KOPT-K1 (cell line): ENCODE data around the gene AS3MT.
"Not testable (repeated sequence)": the region's sequence is repeated elsewhere in the genome, so short reads cannot be mapped to it uniquely, and the experiment has no call there.

ENCODE experiments used
- H3K27ac ChIP-seq: fragments of 200-600 bp; sonication (generic); 2 replicates; pipeline ENCODE4 v1.5.1; 2016; ENCODE audit warnings: antibody characterized with exemption, mild to moderate bottlenecking, low read depth, low read length; ENCODE audit not compliant: poor library complexity, severe bottlenecking
- H3K36me3 ChIP-seq: fragments of 200-600 bp; sonication (generic); 2 replicates; pipeline ENCODE4 v1.5.1; 2017; ENCODE audit warnings: antibody characterized with exemption, mild to moderate bottlenecking, low read length, moderate library complexity; ENCODE audit not compliant: insufficient read depth
- H3K9me3 ChIP-seq: fragments of 200-600 bp; sonication (generic); 2 replicates; pipeline ENCODE4 v1.5.1; 2017; ENCODE audit warnings: antibody characterized with exemption, low read length, mild to moderate bottlenecking; ENCODE audit not compliant: insufficient read depth, poor library complexity, severe bottlenecking

The AS3MT gene, protein sequence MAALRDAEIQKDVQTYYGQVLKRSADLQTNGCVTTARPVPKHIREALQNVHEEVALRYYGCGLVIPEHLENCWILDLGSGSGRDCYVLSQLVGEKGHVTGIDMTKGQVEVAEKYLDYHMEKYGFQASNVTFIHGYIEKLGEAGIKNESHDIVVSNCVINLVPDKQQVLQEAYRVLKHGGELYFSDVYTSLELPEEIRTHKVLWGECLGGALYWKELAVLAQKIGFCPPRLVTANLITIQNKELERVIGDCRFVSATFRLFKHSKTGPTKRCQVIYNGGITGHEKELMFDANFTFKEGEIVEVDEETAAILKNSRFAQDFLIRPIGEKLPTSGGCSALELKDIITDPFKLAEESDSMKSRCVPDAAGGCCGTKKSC

DNA sequence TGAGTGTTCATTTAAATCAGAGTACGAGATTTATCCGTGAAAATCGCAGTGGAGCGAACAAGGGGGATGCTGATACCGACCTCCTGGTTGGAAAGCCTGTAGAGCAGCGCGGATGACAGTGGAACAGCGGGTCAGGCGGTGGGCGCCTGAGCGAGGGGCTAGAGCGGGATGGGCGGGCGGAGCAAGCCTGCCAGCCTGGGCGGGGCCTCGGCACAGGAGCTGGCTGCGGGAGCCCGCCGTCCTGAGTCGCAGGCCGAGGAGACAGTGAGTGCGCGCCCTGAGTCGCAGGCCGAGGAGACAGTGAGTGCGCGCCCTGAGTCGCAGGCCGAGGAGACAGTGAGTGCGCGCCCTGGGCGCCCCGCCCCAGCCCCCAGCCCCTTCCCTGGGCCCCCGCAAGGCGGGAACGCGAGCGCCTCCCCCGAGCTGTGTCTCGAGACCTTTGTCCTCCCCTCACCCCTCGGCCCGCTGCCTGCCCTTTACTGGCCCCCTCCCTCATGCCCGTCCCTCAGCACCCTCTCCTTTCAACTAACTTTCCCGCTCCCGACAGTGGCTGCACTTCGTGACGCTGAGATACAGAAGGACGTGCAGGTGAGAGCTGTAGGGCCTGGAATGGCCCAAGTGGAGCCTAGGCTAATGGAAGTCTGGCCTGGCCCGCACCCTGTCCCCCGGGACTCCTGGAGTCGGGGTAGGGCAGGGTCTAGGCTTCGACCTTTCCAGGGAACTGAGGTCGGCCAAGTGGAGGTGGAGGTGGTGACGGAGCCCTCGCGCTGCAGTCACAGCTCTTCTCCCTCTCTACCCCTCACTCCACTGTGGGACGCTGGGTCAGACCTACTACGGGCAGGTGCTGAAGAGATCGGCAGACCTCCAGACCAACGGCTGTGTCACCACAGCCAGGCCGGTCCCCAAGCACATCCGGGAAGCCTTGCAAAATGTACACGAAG is at the start of gene AS3MT:
Gene AS3MT, plus strand, starts transcription at position 213 of the 941 bp plus-strand sequence. Its CDS starts 123 bp downstream, at position 336.
- no peaks in the 10 kb centered on the region for H3K9me3 ChIP-seq
- peak within 1 kb of the TSS; percentile 65 for H3K27ac ChIP-seq
- H3K36me3 ChIP-seq = no peaks in the 10 kb centered on the region

DNA sequence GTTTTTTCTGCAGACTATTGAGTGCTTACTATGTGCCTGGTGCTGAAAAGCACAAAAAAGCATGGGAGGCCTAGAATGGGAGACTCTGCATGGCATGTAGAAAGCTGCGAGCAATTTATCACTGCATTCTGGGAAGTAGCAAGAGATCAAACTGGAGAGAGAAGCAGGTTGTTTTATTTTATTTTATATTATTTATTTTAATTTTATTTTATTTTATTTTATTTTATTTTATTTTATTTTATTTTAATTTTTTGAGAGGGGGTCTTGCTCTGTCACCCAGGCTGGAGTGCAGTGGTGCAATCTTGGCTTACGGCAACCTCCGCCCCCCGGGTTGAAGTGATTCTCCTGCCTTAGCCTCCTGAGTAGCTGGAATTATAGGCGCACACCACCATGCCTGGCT is 49.3 kb upstream of the AS3MT start:
- H3K36me3 ChIP-seq = peaks cover 14% of the 10 kb centered on the region
- not testable (repeated sequence) for H3K27ac ChIP-seq, H3K9me3 ChIP-seq

DNA sequence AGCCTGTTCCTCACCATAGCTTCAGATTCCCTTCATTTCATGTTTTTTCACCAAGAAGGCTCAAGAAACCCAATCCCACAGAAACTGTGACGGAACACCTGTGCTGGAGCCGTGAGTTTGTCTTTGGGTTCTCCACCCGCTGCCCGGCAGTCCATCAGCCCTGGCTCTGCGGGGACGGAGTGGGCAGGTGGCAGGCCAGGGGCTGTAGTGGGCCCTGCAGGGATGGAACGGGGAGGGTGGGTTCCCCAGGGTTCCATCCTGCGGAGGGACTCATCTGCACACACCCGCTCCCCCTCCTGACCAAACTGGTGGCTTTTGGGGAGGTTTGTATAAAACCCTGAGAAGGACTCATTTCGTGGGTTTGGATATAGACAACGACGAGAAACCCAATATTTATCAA is 47.0 kb upstream of the AS3MT start:
- Histone ChIP-seq H3K9me3 (no peaks in the 10 kb centered on the region), H3K27ac (no peak overlapping the region), H3K36me3 (no peaks in the 10 kb centered on the region)

DNA sequence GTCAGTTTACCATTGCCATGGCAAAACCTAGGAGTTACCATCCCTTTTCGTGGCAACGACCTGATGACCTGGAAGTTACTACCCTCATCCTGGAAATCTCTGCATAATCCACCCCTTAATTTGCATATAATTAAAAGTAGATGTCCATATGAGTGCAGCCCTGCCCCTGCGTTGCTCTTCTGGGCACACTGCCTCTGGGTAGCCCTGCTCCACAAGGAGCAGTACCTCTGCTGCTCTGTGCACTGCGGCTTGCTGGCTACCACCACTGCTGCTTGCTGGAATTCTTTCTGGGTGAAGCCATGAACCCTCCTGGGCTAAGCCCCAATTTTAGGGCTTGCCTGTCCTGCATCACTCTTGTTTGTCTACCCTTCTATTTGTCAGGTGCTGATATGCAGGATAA is 44.6 kb upstream of the AS3MT start:
- no peaks in the 10 kb centered on the region for H3K36me3 ChIP-seq

DNA sequence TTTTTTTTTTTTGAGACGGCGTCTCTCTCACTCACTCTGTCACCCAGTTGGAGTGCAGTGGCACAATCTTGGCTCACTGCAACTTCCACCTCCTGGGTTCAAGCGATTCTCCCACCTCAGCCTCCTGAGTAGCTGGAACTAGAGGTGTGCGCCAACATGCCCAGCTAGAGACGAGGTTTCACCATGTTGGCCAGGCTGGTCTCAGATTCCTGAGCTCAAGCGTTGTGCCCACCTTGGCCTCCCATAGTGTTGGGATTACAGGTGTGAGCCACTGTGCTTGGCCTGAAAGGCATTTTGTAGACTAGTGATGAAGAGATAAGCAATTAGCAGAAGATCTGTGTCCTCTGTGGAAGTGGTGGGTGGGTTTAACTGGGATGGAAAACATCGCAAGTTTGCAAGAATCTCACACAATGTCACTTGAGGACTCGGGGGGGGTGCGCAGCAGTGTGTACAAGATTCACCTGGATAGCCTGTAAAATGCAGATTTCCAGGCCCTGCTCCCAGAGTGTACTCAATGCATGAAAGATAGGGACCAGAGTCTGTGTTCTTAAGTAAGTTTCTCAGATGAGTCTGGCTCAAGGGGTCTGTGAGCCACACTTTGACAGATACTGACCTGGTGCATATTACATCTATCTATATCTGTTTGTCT is 43.0 kb upstream of the AS3MT start:
- no peaks in the 10 kb centered on the region for H3K9me3 ChIP-seq
- no peak overlapping the region for H3K27ac ChIP-seq
- no peaks in the 10 kb centered on the region for H3K36me3 ChIP-seq

More for the DNA sequence above, 44.6 kb upstream of the AS3MT start:
- H3K27ac ChIP-seq = no peak overlapping the region
- no peaks in the 10 kb centered on the region for H3K9me3 ChIP-seq

DNA sequence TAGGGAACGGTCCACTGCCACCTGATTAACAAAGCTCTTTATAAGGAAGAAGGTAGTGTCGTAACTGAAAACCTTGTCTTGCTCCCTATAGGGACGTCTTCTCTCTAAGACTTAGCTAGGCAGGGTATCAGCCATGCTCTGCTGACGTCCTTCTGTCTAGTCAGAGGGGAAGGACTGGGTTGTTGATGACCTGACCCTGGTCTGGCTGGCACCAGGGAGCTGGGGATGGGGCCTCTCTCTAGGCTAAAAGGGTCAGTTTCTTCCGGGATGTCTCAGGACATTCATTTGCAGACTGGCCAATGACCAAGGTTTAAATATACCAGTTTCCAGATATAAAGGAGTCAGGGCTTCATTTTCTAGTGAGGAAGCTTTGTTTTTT is 41.7 kb upstream of the AS3MT start:
- H3K27ac ChIP-seq = no peak overlapping the region
- H3K36me3 ChIP-seq = no peaks in the 10 kb centered on the region
- H3K9me3 ChIP-seq = no peaks in the 10 kb centered on the region

DNA sequence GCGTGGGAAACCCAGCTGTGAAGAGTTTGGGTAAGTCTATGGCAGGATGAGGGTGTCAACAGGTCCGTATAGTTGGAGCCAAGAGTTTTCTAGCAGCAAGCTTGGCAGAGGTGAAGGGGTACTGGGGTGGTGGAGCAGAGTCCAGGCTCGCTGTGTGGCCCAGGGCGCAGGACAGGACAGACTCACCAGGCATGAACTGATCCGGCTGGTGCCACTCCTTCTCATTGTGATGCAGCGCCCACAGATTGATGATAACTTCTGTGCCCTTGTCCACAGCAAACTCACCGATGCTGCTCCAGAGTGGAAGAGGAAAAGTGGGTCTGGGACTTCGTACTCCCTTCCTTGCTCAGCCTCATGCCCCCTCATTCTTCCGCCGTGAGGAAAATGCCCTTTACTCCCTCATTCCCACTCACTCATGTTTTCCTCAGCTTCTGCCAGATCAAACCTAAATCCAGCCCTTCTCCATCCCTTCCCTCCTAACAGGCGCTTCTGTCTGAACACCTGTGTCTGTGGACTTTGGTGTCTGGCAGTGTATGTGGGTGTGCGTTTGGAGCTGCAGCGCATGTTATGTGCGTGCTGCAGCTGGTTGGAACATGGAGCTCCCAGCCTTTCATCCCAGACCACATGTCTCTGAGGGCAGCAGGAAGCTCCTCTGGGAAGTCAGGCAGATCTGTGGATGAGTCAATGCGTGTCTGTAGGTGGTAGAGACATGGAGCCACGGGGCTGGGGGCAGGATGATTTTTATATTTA is 37.8 kb upstream of the AS3MT start:
- Histone ChIP-seq H3K27ac (no peak overlapping the region), H3K36me3 (no peaks in the 10 kb centered on the region)

DNA sequence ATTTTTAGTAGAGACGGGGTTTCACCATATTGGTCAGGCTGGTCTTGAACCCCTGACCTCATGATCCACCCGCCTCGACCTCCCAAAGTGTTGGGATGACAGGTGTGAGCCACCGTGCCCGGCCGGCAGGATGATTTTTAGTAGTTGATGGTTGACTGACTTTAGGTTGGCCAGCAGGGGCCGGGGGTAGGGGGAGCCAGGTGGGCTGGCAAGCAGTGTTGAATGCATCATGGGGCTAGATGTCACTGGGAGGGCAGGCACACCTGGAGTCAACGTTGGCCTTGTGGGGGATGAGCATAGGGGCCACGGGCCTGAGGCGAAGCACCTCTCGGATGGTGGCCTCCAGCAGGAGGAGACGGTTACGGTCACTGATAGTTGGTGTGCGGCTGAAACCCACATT is 37.0 kb upstream of the AS3MT start:
- H3K9me3 ChIP-seq = no peaks in the 10 kb centered on the region
- no peaks in the 10 kb centered on the region for H3K36me3 ChIP-seq
- H3K27ac ChIP-seq = no peak overlapping the region

More for the DNA sequence above, 37.8 kb upstream of the AS3MT start:
- no peaks in the 10 kb centered on the region for H3K9me3 ChIP-seq

DNA sequence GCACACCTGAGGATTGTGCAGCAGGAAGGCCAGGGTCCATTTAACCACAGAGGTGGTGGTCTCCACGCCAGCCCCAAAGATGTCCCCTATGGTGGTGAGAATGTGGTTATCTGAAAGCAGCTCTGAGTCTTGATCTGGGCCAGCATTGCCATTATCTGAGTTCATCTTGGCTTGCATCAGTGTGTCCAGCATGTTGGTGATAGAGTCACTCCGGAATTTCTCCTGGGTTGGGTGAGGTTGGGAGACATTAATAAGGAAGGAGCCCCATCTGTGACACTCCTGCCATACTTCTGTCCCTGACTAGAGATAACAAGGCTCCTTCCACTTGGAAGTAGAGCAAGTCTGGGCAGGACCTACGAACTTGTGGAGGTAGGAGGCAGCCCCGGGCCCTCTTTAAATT is 36.3 kb upstream of the AS3MT start:
- peaks cover 5% of the 10 kb centered on the region for H3K9me3 ChIP-seq
- no peaks in the 10 kb centered on the region for H3K36me3 ChIP-seq
- H3K27ac ChIP-seq = no peak overlapping the region

DNA sequence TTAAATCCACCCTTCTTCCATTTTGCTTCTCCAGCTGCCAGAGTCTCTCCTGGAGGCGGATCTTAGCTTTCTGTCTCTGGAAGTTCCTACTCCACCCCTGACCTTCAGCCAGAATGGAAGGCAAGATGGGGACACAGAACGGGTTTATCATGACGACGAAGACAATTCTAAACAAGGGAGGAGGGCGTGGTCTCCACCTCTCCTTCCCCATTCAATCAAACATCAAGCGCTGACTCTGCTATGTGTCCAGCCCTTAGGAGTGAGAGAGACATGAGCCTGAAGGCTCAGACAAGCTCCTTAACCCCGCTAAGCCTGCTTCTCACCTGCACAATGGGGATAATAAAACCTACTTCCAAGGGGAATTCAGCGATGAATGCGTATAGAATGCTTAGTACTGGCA is 35.1 kb upstream of the AS3MT start:
- H3K27ac ChIP-seq = no peak overlapping the region
- no peaks in the 10 kb centered on the region for H3K36me3 ChIP-seq
- H3K9me3 ChIP-seq = peaks cover 8% of the 10 kb centered on the region

DNA sequence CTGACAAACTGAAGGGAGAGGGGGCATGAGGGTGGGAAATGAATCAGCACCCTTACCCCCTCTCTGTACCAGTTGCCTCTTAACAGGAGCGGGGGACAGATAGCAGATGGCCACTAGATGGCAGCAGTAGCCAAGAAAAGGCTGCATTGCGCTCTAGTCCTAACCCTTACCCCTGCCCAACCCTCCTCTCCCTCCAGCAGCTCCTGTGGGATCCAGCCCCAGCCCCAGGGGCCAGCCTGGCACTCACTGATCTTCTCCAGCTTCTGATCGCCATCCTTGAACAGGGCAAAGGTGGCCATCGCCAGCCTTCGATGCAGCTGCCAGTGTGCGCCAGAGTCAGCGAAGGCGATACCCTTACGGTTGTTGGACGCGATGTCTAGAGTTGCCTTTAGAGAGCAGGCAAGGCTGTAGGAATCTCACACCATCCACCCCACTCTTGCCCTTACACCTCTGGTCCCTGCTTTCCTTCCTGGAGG is 34.2 kb upstream of the AS3MT start:
- H3K9me3 ChIP-seq = peaks cover 8% of the 10 kb centered on the region

DNA sequence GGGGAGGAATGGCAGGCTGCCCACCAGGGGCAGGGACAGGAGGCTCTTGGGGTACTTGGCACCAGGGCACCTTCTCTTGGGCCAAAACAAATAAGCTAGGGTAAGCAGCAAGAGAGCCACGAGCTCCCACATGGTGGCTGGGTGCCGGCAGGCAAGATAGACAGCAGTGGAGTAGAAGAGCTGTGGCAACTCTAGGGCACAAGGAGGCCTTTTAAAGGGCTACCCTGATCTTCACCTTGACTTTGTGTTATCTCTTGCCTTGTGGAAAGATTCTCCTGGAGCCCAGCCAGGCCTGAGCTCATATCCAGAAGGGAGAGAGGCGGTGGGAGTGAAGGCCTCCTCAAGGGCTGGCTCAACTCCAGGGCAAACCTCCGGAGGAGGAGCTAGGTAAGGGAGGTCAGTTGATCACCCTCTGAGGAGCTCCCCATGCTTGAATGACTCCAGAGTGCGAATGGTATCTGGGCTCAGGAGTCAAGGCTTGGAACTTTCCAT is 32.0 kb upstream of the AS3MT start, which contains the start of gene CYP17A1:
Gene CYP17A1, minus strand, starts transcription at position 184 of the 492 bp plus-strand sequence. Its CDS starts 52 bp downstream, at position 132.
- Histone ChIP-seq H3K9me3 (peaks cover 8% of the 10 kb centered on the region), H3K27ac (no peak within 1 kb of the TSS), H3K36me3 (no peaks in the 10 kb centered on the region)

More for the DNA sequence above, 34.2 kb upstream of the AS3MT start:
- no peaks in the 10 kb centered on the region for H3K36me3 ChIP-seq
- no peak overlapping the region for H3K27ac ChIP-seq

DNA sequence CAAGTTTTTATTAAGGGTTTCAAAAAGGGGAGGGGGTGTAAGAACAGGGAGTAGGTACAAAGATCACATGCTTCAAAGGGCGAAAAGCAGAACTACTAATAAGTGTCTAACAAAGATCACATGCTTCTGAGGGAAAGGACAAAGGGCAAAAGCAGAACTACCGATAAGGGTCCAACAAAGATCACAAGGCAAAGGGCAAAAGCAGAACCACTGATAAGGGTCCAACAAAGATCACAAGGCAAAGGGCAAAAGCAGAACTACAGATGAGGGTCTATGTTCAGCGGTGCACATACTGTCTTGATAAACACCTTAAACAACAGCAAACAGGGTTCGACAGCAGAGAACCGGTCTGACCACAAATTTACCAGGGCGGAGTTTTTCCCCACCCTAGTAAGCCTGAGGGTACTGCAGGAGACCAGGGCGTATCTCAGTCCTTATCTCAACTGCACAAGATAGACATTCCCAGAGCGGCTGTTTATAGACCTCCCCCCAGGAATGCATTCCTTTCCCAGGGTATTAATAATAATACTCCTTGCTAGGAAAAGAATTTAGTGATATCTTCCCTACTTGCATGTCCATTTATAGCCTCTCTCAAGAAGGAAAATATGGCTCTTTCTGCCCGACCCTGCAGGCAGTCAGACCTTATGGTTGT is 30.9 kb upstream of the AS3MT start:
- not testable (repeated sequence) for H3K36me3 ChIP-seq, H3K9me3 ChIP-seq, H3K27ac ChIP-seq
